ENCODE measurements around the gene RXRA. TPM values are rescaled to one million over a fixed set of nuclear protein-coding genes. Genes with fewer than 3 reads are reported as not detected.
A peak's percentile ranks its signal among the peaks of the same experiment; 100 is the strongest.

The RXRA gene
- total RNA-seq, 2 donors from 2014 or later = 45.4 to 58.1 TPM

DNA sequence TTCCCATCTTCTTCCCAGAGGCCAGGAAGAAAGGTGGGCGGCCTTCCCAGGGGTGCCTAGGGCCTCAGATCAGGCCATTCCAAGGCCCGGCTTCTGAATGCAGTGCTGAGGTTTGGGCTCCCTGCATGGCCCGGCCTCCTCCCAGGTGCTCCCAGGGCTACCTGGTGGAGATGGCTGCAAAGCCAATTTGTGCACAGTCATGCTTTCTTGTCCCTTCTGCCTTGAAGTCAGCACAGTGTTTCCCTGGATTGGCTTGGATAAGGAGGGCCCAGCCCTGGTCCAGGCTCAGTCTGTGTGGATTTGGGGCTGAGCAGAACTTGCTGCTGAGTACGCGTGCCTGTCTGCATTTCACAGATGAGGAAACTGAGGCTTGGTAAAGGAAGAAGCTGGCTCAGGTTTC, 72.5 kb downstream of the RXRA start:
- ATAC-seq (ENCODE audit: insufficient number of reproducible peaks, low FRiP score, low read depth) (no peak), DNase-seq (ENCODE audit: low spot score) (no peak)
- H3K27me3 ChIP-seq (replicated peaks; ENCODE audit: insufficient read depth) = no peaks in the 10 kb centered on the region
- no peaks in the 10 kb centered on the region for H3K36me3 ChIP-seq
- H3K9me3 ChIP-seq = no peaks in the 10 kb centered on the region
- no peak overlapping the region for H3K4me3 ChIP-seq
- peaks cover 45 to 57% of the 10 kb centered on the region in 2 donors for H3K4me1 ChIP-seq (ENCODE audit: control insufficient read depth in 1 of 2, low read depth in 2 of 2)
- TF ChIP-seq CTCF (IDR thresholded peaks at IDR 0.05) = no peak
- no peak overlapping the region for H3K27ac ChIP-seq

DNA sequence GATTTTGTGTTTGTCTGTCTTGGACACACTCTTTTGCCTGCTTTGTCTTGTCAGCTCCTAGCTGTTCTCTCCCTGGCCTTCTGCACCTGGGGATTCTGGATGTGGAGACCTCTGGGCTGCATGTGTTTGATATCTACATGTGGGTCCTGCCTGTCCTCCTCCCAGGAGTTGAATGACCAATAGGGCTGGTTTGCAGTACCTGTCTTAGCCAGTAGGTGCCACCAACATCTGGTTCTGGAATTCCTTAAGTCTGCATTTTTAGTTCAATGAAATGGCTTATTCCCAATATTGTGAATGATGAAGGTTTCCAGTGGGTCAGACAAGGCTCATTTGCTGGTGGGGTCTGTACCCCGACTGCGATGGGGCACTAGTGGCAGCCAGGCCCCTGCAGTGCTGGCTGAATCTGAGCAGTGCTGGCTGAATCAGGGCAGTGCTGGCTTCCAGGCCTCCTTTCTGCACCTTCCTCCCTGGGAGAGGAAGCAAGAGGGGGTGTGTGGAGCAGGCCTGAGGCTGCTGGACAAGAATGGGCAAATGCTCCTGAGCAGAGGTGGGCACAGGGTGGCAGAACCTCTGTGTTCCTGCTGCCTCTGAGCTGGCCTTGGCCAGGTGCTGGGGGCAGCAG, 73.3 kb downstream of the RXRA start:
- no peaks in the 10 kb centered on the region for H3K27me3 ChIP-seq (replicated peaks; ENCODE audit: insufficient read depth)
- H3K36me3 ChIP-seq = no peaks in the 10 kb centered on the region
- peaks cover 51 to 63% of the 10 kb centered on the region in 2 donors for H3K4me1 ChIP-seq (ENCODE audit: control insufficient read depth in 1 of 2, low read depth in 2 of 2)
- DNase-seq (ENCODE audit: low spot score) = no peak
- H3K27ac ChIP-seq = no peak overlapping the region
- TF ChIP-seq CTCF (IDR thresholded peaks at IDR 0.05) = peak; percentile 56
- no peak for ATAC-seq (ENCODE audit: insufficient number of reproducible peaks, low FRiP score, low read depth)
- no peaks in the 10 kb centered on the region for H3K9me3 ChIP-seq
- H3K4me3 ChIP-seq = no peak overlapping the region

DNA sequence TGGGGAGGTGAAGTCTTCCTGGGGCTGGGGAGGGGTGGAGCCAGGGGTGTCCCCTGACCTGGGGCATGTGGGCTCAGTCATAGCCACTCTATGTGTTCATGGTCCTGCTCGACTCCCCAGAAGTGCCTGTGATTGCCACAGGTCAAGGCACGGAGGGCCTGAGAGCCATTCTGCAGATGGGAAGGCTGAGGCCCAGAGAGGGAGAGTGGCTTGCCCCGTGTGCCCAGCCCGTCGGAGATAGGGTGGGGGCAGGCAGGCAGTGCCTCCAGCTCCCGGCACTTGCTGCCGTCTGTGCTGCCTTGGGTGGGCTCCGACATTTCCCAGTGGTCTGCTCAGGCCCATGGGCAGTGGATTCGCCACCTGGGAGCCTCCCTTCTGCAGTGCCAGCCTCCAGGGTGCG, 74.0 kb downstream of the RXRA start:
- Histone ChIP-seq H3K4me3 (no peak overlapping the region), H3K27me3 (replicated peaks; ENCODE audit: insufficient read depth) (no peaks in the 10 kb centered on the region), H3K36me3 (no peaks in the 10 kb centered on the region), H3K9me3 (no peaks in the 10 kb centered on the region), H3K4me1 (ENCODE audit: control insufficient read depth in 1 of 2, low read depth in 2 of 2) (peaks cover 51 to 63% of the 10 kb centered on the region in 2 donors), H3K27ac (no peak overlapping the region)
- no peak for TF ChIP-seq CTCF (IDR thresholded peaks at IDR 0.05)
- ATAC-seq (ENCODE audit: insufficient number of reproducible peaks, low FRiP score, low read depth) = no peak
- DNase-seq (ENCODE audit: low spot score) = no peak

- Histone ChIP-seq H3K4me3 (no peak overlapping the region), H3K27ac (no peak overlapping the region), H3K27me3 (replicated peaks; ENCODE audit: insufficient read depth) (no peaks in the 10 kb centered on the region), H3K36me3 (no peaks in the 10 kb centered on the region), H3K4me1 (ENCODE audit: control insufficient read depth in 1 of 2, low read depth in 2 of 2) (peaks cover 52 to 63% of the 10 kb centered on the region in 2 donors), H3K9me3 (no peaks in the 10 kb centered on the region)
- no peak for ATAC-seq (ENCODE audit: insufficient number of reproducible peaks, low FRiP score, low read depth)
- no peak for DNase-seq (ENCODE audit: low spot score)
- TF ChIP-seq CTCF (IDR thresholded peaks at IDR 0.05) = no peak
Observed at GRCh38 chr9:134401391-134401790, 75.1 kb downstream of the RXRA start.

- ATAC-seq (ENCODE audit: insufficient number of reproducible peaks, low FRiP score, low read depth) = no peak
- Histone ChIP-seq H3K27me3 (replicated peaks; ENCODE audit: insufficient read depth) (no peaks in the 10 kb centered on the region), H3K27ac (peak overlapping the region; percentile 73 to 79), H3K36me3 (no peaks in the 10 kb centered on the region), H3K4me1 (ENCODE audit: control insufficient read depth in 1 of 2, low read depth in 2 of 2) (peaks cover 51 to 63% of the 10 kb centered on the region in 2 donors), H3K4me3 (no peak overlapping the region), H3K9me3 (no peaks in the 10 kb centered on the region)
- DNase-seq (ENCODE audit: low spot score) = no peak
- TF ChIP-seq CTCF (IDR thresholded peaks at IDR 0.05) = no peak
Observed at GRCh38 chr9:134402182-134402581, 75.9 kb downstream of the RXRA start.

All from thoracic aorta (tissue), 2 donors.